SK-N-MC (cell line): Measurements from ENCODE around the gene EPG5.

ENCODE experiments used
- DNase-seq: peaks from one replicate; pipeline ENCODE4 v3.0.0-alpha.2; 2011; ENCODE audit warnings: low read depth, low spot score
- H3K27ac ChIP-seq: fragments of 200-600 bp; sonication (generic); 2 replicates; pipeline ENCODE4 v1.5.1; 2016; ENCODE audit warnings: mixed run types
- H3K36me3 ChIP-seq: fragments of 200-600 bp; sonication (generic); 2 replicates; pipeline ENCODE4 v1.6.1; 2017; ENCODE audit warnings: antibody characterized with exemption, low read length, mixed read lengths; ENCODE audit not compliant: insufficient read depth
- H3K4me3 ChIP-seq: fragments of 200-600 bp; sonication (generic); 2 replicates; pipeline ENCODE4 v1.5.1; 2016
- H3K9ac ChIP-seq: fragments of 200-600 bp; sonication (generic); 2 replicates; pipeline ENCODE4 v1.8.0; 2017; ENCODE audit warnings: mixed run types, mixed read lengths; ENCODE audit not compliant: insufficient read length
- H3K9me3 ChIP-seq: fragments of 200-600 bp; sonication (generic); 2 replicates; pipeline ENCODE4 v1.6.1; 2017; ENCODE audit warnings: low read depth, mild to moderate bottlenecking, antibody characterized with exemption, low read length, moderate library complexity, mixed read lengths
- EZH2 ChIP-seq: fragments of 200-600 bp; sonication (generic); IDR thresholded peaks from one replicate; pipeline ENCODE4 v1.6.1; 2017; ENCODE audit warnings: antibody characterized with exemption
- FOXP2 ChIP-seq: optimal IDR thresholded peaks from 2 replicates; pipeline ENCODE3; 2011; ENCODE audit warnings: mild to moderate bottlenecking, moderate library complexity; ENCODE audit not compliant: insufficient read depth; ENCODE audit errors: extremely low read length, control extremely low read depth
- POLR2AphosphoS5 ChIP-seq: IDR thresholded peaks from 2 replicates; pipeline ENCODE4 v1.6.1; 2012; ENCODE audit warnings: mild to moderate bottlenecking, low read depth, low read length, borderline replicate concordance

EPG5 gene

DNA sequence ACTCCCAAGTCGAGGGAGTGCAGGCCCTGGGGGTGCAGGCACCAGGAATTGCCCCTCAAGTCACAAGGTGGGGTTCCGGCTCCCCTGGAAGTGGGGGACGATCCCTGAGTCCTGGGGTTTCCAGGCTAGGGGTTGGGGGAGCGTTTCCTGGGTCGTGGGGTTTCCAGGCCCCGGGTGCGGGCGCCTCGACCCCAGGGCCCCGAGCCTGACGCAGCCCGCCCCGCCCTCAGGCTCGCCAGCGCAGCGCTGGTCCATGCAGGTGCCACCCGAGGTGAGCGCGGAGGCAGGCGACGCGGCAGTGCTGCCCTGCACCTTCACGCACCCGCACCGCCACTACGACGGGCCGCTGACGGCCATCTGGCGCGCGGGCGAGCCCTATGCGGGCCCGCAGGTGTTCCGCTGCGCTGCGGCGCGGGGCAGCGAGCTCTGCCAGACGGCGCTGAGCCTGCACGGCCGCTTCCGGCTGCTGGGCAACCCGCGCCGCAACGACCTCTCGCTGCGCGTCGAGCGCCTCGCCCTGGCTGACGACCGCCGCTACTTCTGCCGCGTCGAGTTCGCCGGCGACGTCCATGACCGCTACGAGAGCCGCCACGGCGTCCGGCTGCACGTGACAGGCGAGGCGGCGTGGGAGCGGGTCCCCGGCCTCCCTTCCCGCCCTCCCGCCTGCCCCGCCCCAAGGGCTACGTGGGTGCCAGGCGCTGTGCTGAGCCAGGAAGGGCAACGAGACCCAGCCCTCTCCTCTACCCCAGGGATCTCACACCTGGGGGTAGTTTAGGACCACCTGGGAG is 129.7 kb downstream of the EPG5 start:
- Histone ChIP-seq H3K36me3 (no peaks in the 10 kb centered on the region), H3K4me3 (peak overlapping the region; percentile 50), H3K9ac (no peak overlapping the region), H3K27ac (no peak overlapping the region), H3K9me3 (no peaks in the 10 kb centered on the region)
- TF ChIP-seq FOXP2 (no peak), EZH2 (no peak), POLR2AphosphoS5 (no peak)
- no peak for DNase-seq

DNA sequence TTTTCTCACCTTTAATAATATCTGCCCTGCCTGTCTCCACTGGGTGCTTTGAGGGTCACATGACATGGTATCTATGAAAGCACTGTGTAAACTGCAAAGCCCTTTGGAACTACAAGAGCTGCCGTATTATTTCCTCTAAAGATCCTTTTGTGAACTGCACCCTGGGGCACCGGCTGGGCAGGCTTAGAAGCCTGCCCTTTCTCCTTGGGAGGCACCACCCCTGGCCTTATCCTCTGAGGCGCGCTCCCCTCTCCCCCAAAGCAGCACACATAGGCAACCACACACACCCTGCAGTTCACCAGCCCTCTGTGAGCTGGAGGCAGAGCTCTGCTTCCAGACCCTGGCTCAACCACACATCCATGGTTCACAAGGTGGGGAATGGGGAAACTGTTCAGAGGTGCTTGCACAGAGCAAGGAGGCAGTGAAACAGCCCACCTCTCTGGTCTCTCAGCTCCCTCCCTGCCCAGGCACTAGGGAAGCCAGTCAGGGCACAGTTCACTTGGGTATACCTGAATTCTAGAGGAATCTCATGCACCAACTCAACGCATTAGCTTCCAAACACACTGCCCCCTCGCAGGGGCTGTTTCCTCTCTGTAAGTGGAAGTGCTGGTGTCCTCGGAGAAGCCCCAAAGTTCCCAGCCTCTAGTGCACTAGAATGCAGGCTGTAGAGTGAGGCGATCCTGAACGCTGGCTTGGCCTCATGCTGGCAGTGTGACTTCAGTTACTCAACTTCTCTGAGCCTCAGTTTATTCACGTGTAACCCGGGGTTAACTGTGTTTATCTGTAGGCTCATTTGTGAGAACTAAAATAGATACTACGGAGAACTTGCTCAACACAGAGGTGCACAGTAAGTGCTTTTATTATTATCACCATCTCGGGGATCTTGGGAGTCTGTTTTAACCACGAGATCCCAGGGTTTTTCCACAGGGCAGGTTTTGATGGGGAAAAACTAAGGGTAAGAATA is 130.6 kb downstream of the EPG5 start:
- no peak overlapping the region for H3K27ac ChIP-seq
- H3K4me3 ChIP-seq = no peak overlapping the region
- no peak overlapping the region for H3K9ac ChIP-seq
- H3K36me3 ChIP-seq = no peaks in the 10 kb centered on the region
- no peak for TF ChIP-seq FOXP2
- TF ChIP-seq POLR2AphosphoS5 = no peak
- no peaks in the 10 kb centered on the region for H3K9me3 ChIP-seq
- no peak for DNase-seq

- H3K9me3 ChIP-seq = no peaks in the 10 kb centered on the region
- no peaks in the 10 kb centered on the region for H3K36me3 ChIP-seq
- no peak for TF ChIP-seq FOXP2
- TF ChIP-seq EZH2 = no peak
- TF ChIP-seq POLR2AphosphoS5 = no peak
- no peak overlapping the region for H3K4me3 ChIP-seq
- no peak for DNase-seq
- no peak overlapping the region for H3K27ac ChIP-seq
- no peak overlapping the region for H3K9ac ChIP-seq
Measured at GRCh38 chr18:45835057-45835636, 132.0 kb downstream of the EPG5 start.

GRCh38 chr18:45834306-45834705 is 132.8 kb downstream of the EPG5 start:
- Histone ChIP-seq H3K27ac (no peak overlapping the region), H3K36me3 (no peaks in the 10 kb centered on the region), H3K9me3 (no peaks in the 10 kb centered on the region), H3K9ac (no peak overlapping the region), H3K4me3 (no peak overlapping the region)
- no peak for TF ChIP-seq EZH2
- no peak for TF ChIP-seq POLR2AphosphoS5
- no peak for TF ChIP-seq FOXP2
- no peak for DNase-seq

DNA sequence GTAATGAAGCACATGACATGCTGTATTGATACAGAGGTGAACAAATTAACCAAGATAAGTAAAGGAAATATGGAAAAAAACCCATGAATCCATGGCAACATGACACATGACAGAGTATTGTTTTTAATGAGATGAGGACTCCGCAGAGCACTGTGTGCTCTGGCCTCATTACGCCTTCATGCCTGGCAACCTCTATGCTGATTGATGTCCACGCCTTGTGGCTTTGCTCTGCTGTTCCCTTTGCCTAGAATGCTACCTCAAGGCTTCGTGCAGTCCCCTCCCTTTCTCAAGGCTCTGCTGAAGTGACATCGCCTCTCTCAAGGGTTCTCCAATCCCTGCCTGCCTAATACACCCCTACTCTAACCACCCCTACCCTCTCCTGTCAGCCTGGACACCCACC is 133.3 kb downstream of the EPG5 start:
- Histone ChIP-seq H3K9ac (no peak overlapping the region), H3K4me3 (no peak overlapping the region), H3K27ac (no peak overlapping the region), H3K9me3 (no peaks in the 10 kb centered on the region), H3K36me3 (no peaks in the 10 kb centered on the region)
- no peak for TF ChIP-seq EZH2
- DNase-seq = no peak

- Histone ChIP-seq H3K4me3 (no peak overlapping the region), H3K27ac (no peak overlapping the region), H3K9me3 (no peaks in the 10 kb centered on the region), H3K9ac (no peak overlapping the region), H3K36me3 (no peaks in the 10 kb centered on the region)
- DNase-seq = no peak
- TF ChIP-seq FOXP2 = no peak
- no peak for TF ChIP-seq EZH2
- no peak for TF ChIP-seq POLR2AphosphoS5
Measured at GRCh38 chr18:45830917-45831316, 136.2 kb downstream of the EPG5 start.

GRCh38 chr18:45829855-45830254 is 137.3 kb downstream of the EPG5 start:
- H3K9me3 ChIP-seq = no peaks in the 10 kb centered on the region
- TF ChIP-seq EZH2 = no peak
- TF ChIP-seq POLR2AphosphoS5 = no peak
- TF ChIP-seq FOXP2 = no peak
- DNase-seq = no peak
- no peak overlapping the region for H3K27ac ChIP-seq
- no peak overlapping the region for H3K4me3 ChIP-seq
- no peak overlapping the region for H3K9ac ChIP-seq
- no peaks in the 10 kb centered on the region for H3K36me3 ChIP-seq
